ENCODE measurements around the gene CLRN2.

The CLRN2 gene, protein sequence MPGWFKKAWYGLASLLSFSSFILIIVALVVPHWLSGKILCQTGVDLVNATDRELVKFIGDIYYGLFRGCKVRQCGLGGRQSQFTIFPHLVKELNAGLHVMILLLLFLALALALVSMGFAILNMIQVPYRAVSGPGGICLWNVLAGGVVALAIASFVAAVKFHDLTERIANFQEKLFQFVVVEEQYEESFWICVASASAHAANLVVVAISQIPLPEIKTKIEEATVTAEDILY

DNA sequence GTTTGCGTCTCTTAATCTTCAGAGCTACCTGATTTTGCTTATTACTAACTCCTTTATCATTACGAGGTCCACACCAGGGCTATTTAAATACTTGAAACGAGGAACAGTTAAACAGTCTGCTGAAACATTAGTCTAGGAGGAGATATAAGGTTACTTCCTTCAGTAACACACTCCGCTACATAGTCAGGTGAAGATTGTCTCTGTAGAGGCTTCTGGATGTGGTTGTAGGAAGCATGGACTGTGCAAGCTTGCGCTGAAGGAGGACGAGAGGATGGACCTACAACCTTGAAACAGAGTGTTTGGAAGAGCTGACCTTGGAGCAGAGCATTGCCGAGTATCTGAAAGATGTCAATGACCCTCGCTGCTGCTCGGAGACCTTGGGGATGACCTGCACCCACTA lies at the start of gene CLRN2:
TSS of gene CLRN2 (plus strand) at position 301 of the 400 bp plus-strand sequence. CDS start 102 bp downstream, outside the sequence.
- no peak for DNase-seq

DNA sequence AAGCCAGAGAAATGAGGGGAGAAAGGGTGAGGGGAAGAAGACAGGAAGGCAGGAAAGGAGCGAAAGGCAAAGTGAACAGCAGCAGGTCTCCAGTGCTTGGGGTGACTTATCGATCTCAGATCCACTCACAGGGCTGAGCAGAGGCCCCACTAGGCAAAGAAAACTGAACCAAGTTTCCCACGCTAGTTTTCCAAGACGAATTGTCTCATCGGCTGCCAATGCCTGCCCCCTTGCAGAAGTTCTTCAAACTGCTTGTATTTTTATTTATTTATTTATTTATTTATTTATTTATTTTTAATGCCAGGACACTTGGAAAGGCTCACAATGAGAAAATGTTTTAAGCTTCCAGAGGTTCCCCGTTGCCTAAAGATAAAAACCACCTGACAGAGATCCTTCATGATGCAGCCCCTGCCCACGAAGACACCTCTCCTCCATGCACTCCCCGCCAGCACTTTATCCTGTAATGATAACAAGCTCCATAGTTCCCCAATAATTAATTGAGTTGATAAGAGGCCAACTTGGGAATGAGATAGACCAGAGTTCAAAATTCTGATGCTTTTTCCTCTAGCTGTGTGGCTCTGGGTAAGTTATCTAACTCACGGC lies 46.2 kb upstream of the CLRN2 start:
- DNase-seq: peak; percentile 5

- DNase-seq: no peak
Observed at GRCh38 chr4:17469931-17470674, 44.9 kb upstream of the CLRN2 start.

DNA sequence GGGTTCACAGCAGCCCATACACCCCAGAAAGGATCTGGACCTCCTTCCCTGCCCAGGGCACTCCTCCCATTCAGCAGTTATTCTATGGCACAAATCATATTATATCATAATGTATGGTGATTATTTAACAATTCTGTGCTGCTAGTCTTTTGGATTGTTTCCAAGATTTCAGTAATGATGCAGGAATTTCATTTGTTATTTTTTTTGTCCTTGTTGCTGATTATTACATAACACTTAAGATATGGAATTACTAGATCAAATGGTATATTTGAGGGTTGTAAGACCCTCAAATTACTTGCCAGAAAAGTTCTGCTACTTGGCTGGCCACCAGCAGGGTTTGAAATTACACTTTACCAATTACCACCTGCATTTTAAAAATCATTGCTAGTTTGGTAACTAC lies 39.5 kb upstream of the CLRN2 start:
- DNase-seq: no peak

DNA sequence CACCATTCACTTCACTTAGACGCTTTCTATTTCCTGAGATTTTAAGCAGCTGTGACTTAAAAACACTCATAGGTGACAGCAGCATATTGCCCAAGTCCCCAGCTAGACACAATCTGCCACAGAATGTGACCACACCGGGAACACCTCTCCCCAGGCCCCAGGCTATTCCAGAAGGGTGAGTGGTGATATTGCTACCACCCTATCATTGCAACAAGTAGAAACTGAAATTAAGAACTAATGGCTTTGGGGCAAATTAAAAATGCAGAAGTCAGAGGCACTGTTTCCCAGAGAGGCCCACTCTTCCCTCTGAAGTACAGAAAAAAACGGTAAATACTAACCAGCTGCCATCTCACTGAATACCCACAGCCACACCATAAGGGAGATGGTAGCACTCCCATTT lies 38.1 kb upstream of the CLRN2 start:
- peak; percentile 78 for DNase-seq

DNA sequence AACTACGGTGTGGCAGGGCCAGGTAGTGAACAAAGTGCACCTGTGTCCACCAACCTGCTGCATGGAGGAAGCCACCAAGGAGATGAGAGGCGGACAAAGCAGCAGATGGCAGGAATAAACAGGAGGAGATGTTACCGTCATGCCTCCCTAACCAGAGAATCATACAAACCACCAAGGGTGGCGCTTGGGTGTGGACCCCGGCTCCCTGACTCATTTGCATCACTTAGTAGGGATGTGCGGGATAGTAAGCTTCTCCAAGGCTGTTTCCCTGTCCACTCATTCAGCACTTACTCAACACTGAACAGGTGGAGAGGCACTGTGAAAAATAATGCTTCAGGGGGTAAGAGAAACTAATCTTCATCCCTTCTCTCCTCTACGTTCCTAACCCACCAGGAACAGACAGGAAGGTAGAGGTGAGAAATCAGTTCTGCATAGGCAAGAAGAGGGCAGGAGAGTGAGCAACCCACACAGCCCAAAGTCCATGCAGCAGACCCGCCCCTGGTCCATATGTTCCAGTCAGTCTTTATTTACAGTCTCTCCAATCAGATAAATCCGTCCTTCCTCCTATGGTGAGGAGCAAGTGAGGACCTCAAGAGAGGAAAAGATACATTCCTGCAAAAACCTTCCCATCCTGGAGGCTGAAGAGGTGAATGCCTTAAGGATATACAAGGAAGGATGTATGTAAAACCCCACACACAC lies 37.0 kb upstream of the CLRN2 start:
- DNase-seq: no peak

DNA sequence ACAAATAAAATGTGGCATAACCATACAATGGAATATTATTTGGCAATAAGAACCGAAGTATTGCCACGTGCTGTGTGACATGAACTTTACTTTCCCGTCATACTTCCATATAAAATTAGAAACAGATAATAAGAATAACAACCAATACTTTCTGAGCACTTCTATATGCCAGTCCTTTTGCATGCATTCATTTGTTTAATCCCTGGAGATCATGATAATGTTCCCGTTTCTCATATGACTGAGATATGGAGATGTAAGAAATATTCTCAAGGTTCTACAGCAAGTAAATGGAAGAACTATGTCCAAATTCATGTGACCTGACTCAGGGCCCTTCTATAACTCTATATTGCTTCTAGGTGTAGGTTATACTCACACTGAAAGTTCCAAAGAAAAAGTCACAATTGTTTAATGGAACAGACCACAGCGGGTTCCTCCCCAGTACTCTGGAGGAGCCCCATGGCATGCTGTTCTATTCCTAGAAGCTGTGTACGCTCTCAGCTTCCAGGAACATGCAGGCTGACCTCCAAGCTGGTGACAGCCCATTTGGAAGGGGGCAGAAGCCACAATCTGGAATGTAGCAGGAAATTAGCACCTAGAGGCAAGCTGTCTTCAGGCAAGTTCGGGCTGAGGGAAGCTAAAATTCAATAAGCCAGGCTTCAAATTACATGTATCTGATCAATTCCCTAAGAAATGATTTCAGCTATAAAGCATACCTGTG lies 34.6 kb upstream of the CLRN2 start:
- no peak for DNase-seq

- no peak for DNase-seq
Observed at GRCh38 chr4:17480955-17481354, 34.0 kb upstream of the CLRN2 start.

- DNase-seq: no peak
Observed at GRCh38 chr4:17482716-17483115, 32.2 kb upstream of the CLRN2 start.

- no peak for DNase-seq
Observed at GRCh38 chr4:17489123-17489522, 25.8 kb upstream of the CLRN2 start.

DNA sequence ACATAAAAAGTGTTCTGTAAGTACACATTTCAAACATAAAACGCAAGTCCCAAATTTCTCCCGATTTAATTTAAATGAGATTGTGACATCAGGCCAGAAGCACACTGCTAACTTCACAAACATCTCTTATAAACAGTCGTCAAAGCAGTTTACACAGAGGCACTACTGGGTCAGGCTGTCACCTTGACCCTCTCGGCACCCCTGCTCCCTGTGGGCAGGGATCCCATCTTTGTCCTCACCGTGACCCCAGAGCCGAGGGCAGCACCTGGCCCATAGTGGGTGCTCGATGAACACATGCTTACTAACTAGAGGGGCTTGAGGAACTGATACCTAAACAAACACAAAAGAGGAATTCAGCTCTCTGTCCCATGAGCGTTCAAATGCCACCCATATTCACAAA lies 25.2 kb upstream of the CLRN2 start:
- no peak for DNase-seq

DNA sequence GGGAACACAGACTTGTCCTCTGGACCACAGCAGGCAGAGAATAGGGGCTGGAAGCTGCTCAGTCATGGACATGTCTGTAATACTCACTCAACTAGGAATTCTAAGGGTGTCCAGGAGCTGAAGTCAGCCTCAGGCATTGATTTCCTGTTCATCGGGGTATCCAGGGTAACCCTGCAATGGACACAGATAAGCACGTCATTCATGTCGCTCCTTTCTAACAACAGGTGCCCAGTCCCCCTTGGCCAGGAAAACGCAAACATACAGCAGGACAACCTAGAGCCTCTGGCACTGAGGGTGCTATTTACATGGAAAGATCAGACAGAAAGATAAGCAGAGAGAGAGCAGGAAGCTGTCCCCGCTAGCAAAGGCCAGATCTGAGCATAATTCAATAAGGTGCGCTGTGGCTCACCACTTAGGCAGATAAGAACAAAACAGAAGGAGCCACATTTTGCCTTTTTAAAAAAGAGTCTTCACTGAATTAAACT lies 24.3 kb upstream of the CLRN2 start:
- no peak for DNase-seq

DNA sequence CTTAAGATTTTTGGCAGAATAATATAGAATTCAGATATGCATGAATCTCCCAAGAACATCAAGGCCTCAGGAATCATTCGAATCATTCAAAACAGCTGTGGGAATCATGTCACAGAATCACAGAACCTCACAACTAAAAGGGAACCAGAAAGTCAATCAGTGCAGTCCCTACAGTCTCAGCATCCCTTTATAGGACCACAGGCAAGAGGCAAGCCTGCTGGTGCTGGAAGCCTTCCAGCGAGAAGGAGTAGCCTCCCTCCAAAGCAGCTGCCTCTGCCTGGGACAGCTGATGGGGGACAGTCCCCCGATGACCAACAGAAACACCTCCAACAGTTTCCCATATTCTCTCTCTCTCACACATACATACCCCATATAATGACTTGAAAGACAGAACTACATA lies 23.8 kb upstream of the CLRN2 start:
- no peak for DNase-seq

- no peak for DNase-seq
Observed at GRCh38 chr4:17492058-17492741, 22.8 kb upstream of the CLRN2 start.

DNA sequence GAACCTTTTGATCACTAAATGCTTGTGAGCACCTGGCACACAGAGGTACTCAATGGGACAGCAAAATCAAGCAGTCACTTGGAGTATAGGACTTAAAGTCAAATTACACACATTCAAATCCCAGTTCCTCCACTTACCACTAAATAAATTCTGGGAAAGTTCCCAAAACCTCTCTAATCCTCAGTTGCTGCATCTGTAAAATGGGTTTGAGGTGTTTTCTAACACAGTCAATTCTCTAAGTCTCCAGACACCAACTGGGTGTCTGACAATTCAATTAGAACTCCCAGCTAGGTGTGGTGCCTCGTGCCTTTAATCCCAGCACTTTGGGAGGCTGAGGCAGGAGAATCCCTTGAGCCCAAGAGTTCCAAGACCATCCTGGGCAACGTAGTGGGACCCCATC lies 22.1 kb upstream of the CLRN2 start:
- no peak for DNase-seq

- DNase-seq: no peak
Observed at GRCh38 chr4:17493619-17494018, 21.3 kb upstream of the CLRN2 start.

DNA sequence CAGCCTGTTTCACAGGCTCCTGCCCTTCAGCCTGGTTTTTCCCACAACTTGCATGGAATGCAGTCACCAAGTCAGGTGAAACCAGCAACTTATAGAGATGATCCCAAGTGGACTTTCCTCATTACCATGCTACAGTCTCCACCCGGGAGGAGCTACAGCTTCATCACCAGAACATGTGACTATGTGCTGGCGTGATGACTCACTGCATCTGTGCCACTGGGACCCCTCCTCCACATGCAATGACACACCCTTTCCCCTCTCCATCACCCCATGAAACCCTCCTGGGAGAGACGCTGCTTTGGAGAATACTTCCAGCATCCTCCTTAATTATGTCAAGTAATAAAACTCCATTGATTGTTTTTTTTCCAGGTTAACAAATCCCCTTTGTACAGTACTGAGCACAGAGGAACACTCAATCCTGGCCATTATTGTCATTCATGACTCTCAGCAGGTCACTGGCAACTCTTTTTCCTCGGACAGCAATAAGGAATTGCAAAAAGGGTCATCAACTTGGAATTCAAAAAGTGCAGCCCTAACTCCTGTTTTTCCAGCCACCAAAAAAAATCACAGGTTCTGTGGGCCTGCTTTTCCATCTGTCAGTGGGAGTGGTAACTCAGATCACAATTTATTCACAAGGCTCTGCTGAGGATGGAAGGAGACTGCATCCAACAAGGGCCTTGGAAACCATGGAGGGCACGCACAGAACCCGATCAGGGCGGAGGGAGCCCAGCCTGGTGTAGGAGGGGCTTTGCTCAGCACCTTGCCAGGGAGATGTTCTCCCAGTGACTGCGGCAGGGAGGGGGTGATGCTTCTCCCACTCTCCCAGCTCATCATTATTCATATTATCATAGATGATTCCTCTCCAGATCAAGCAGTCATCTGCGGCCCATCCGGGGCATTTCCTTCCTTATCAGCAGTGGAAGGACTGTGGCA lies 20.4 kb upstream of the CLRN2 start:
- DNase-seq: peak; percentile 21

DNA sequence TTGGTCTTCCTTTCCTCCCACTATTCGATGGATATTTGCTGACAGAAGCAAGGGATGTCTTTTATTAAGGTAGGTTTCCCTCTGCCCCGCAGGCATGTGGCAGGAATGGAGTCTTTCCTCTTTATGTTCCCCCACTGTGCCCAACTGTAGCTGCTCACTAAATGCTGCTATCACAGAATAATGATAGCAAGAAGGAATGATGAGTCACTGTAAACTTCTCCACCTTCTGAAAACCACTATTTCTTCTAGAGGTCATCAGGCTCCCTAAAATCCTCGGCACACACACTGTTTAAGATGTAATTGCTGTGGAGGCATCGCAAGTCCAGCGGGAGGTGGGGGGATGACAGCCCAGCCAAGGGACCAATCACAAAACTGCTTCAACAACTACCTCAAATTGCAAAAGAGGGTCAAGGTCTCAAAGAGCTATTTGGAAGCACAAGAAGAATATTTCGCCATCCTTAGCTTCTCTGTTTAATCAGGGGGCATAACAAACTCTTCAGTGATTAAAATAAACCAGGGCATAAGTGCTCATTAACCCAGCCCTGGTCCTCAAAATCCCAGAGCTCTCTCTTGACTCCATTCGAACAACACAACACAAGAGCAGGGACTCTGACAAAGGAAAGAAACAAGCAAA lies 17.0 kb upstream of the CLRN2 start:
- no peak for DNase-seq

DNA sequence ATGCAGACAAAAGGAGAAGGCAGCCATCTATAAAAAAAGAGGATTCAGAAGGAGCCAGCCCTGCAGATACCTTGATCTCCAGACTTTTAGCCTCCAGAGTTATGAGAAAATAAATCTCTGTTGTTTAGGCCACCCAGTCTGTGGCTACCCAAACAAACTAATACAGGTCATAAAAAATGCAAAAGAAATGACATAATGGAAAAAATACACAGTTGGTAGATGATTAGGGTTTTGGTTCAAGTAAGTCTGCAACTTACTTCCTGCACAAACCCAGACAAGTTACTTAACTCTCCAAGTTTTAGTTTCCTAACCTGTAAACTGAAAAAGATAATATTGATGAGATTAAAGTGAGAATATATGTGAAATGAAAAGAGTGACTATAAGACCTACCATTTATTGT lies 14.4 kb upstream of the CLRN2 start:
- DNase-seq: no peak

GRCh38 chr4:17502756-17503155 lies 12.2 kb upstream of the CLRN2 start:
- no peak for DNase-seq

DNA sequence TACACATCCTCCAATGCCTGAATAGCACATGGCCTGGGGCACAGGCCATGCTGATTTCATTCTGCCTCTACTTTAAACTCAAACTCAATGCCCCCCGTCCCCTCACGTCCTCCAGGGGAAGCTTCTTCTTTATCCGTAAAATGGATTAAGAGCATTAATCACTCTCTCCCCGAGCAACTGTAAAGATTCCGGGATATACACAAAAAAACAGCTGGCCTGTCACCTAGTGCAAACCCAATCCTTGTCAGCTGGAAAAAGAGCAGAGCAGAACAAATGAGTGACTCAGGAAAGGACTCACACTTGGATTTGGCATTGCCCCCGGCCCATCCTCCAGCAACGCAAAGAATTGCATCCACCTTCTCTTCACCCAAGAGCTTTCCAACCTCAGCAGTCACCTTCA lies 10.9 kb upstream of the CLRN2 start:
- no peak for DNase-seq

All from inflammatory macrophage treated with lipopolysaccharide for 4 hours (primary cell).